ENCODE results near the gene DCLK3. TPM values are rescaled to one million over a fixed set of nuclear protein-coding genes. Genes with fewer than 3 reads are reported as not detected.

The DCLK3 gene
- total RNA-seq, 1 donor from 2014 or later = 0.51 TPM

DNA sequence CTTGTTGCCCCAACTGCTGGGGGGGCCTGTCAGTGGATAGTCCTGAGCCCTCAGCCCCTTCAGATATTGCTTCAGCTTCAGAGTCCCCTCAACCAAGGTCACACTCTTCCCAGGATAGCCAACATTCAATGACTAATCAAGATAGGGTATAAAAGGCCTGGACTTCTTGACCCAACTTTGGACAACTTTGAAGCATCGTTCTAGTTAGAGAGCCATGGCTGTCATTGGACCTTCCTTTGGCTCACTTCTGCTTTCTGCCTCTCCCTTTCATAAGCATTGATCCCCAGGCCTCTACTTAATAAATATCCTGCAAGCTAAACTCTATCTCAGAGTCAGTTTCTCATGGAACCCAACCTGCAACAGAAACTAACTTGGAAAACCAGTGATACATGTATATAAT, 31.3 kb upstream of the DCLK3 start:
- no peaks in the 10 kb centered on the region for H3K79me2 ChIP-seq (ENCODE audit: low read depth)
- H3K27ac ChIP-seq = no peak overlapping the region
- no peak overlapping the region for H3K27ac Mint-ChIP-seq
- no peak overlapping the region for H3K4me3 Mint-ChIP-seq
- H3K27me3 ChIP-seq = no peaks in the 10 kb centered on the region
- H4K20me1 ChIP-seq (ENCODE audit: low read depth) = no peaks in the 10 kb centered on the region
- H3K27me3 Mint-ChIP-seq (ENCODE audit: insufficient read depth, low read depth) = peaks cover 4% of the 10 kb centered on the region
- no peaks in the 10 kb centered on the region for H3K36me3 Mint-ChIP-seq
- DNase-seq (ENCODE audit: low spot score) = no peak
- no peak overlapping the region for H3K4me3 ChIP-seq
- TF ChIP-seq, protein P1, sequence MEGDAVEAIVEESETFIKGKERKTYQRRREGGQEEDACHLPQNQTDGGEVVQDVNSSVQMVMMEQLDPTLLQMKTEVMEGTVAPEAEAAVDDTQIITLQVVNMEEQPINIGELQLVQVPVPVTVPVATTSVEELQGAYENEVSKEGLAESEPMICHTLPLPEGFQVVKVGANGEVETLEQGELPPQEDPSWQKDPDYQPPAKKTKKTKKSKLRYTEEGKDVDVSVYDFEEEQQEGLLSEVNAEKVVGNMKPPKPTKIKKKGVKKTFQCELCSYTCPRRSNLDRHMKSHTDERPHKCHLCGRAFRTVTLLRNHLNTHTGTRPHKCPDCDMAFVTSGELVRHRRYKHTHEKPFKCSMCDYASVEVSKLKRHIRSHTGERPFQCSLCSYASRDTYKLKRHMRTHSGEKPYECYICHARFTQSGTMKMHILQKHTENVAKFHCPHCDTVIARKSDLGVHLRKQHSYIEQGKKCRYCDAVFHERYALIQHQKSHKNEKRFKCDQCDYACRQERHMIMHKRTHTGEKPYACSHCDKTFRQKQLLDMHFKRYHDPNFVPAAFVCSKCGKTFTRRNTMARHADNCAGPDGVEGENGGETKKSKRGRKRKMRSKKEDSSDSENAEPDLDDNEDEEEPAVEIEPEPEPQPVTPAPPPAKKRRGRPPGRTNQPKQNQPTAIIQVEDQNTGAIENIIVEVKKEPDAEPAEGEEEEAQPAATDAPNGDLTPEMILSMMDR (IDR thresholded peaks at IDR 0.05) = no peak
- TF ChIP-seq EZH2phosphoT487 (IDR thresholded peaks at IDR 0.05) (no peak), EZH2 (IDR thresholded peaks at IDR 0.05) (no peak)
- H3K4me1 ChIP-seq = no peaks in the 10 kb centered on the region
- H3K4me2 ChIP-seq = no peak overlapping the region
- no peaks in the 10 kb centered on the region for H3K36me3 ChIP-seq
- no peak overlapping the region for H3K9ac ChIP-seq
- H3K4me1 Mint-ChIP-seq = no peaks in the 10 kb centered on the region
- no peaks in the 10 kb centered on the region for H3K9me3 Mint-ChIP-seq
- no peaks in the 10 kb centered on the region for H3K9me3 ChIP-seq (ENCODE audit: low read depth)
- H3F3A ChIP-seq (ENCODE audit: low read depth) = no peaks in the 10 kb centered on the region
- H2AFZ ChIP-seq (replicated peaks) = no peak overlapping the region

DNA sequence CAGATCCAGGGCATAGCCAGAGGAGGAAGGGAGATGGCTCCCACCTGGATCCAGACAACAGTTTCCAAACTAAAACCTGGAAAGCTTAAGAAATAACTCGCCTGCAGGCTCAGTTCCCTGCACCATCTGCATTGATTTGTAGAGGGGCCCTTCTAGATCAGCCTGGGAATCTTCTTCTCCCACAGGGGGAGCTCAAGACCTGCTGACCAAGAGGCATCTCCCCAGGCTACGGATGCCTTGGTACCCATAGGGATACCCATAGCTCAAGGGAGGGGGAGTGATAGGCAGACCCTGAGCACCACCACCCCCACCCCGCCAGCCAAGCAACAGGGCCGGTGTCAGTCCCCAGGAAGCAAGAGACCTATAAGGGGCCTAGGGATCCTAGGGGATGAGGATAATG, 28.0 kb upstream of the DCLK3 start:
- Mint-ChIP-seq H3K27ac (no peak overlapping the region), H3K27me3 (ENCODE audit: insufficient read depth, low read depth) (peaks cover 8% of the 10 kb centered on the region), H3K4me1 (no peaks in the 10 kb centered on the region), H3K9me3 (no peaks in the 10 kb centered on the region), H3K36me3 (no peaks in the 10 kb centered on the region), H3K4me3 (no peak overlapping the region)
- Histone ChIP-seq H3K9ac (no peak overlapping the region), H3K27ac (no peak overlapping the region), H3K4me2 (no peak overlapping the region), H3K27me3 (no peaks in the 10 kb centered on the region), H3F3A (ENCODE audit: low read depth) (no peaks in the 10 kb centered on the region), H3K4me1 (no peaks in the 10 kb centered on the region), H3K9me3 (ENCODE audit: low read depth) (no peaks in the 10 kb centered on the region), H3K4me3 (no peak overlapping the region), H4K20me1 (ENCODE audit: low read depth) (no peaks in the 10 kb centered on the region), H2AFZ (replicated peaks) (no peak overlapping the region), H3K79me2 (ENCODE audit: low read depth) (no peaks in the 10 kb centered on the region), H3K36me3 (no peaks in the 10 kb centered on the region)
- TF ChIP-seq EZH2phosphoT487 (IDR thresholded peaks at IDR 0.05) = no peak
- no peak for TF ChIP-seq EZH2 (IDR thresholded peaks at IDR 0.05)
- TF ChIP-seq, protein P1 (IDR thresholded peaks at IDR 0.05) = peak; percentile 69
- DNase-seq (ENCODE audit: low spot score) = peak; percentile 78

DNA sequence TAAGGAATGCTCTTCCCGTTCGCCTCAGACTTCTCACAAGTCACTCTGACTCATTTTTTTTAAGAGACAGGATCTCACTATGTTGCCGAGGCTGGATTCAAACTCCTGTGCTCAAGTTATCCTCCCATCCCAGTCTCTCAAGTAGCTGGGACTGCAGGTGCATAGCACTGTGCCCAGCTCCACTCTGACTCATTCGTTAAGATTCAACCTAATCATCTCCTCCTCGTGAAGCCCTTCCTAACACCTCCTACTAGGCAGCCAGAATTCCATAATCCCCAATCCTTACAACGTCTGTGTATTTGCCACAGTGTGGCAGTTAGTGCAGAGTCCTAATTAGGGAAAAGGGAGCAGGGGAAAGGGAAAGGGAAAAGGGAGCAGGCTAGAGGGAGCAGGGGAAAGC, 26.4 kb upstream of the DCLK3 start:
- no peaks in the 10 kb centered on the region for H3F3A ChIP-seq (ENCODE audit: low read depth)
- Mint-ChIP-seq H3K27ac (no peak overlapping the region), H3K9me3 (no peaks in the 10 kb centered on the region), H3K36me3 (no peaks in the 10 kb centered on the region), H3K4me1 (no peaks in the 10 kb centered on the region), H3K4me3 (no peak overlapping the region), H3K27me3 (ENCODE audit: insufficient read depth, low read depth) (peaks cover 8% of the 10 kb centered on the region)
- H3K36me3 ChIP-seq = no peaks in the 10 kb centered on the region
- H2AFZ ChIP-seq (replicated peaks) = peak overlapping the region; percentile 26
- no peak for TF ChIP-seq EZH2phosphoT487 (IDR thresholded peaks at IDR 0.05)
- TF ChIP-seq, protein P1 (IDR thresholded peaks at IDR 0.05) = no peak
- no peak for DNase-seq (ENCODE audit: low spot score)
- H4K20me1 ChIP-seq (ENCODE audit: low read depth) = no peaks in the 10 kb centered on the region
- no peaks in the 10 kb centered on the region for H3K4me1 ChIP-seq
- no peak overlapping the region for H3K9ac ChIP-seq
- no peak overlapping the region for H3K4me3 ChIP-seq
- no peaks in the 10 kb centered on the region for H3K9me3 ChIP-seq (ENCODE audit: low read depth)
- no peak overlapping the region for H3K4me2 ChIP-seq
- no peaks in the 10 kb centered on the region for H3K79me2 ChIP-seq (ENCODE audit: low read depth)
- no peak overlapping the region for H3K27ac ChIP-seq
- no peaks in the 10 kb centered on the region for H3K27me3 ChIP-seq
